IMR-90 (cell line): ENCODE results near the gene KRT32. TPM values are rescaled to one million over a fixed set of nuclear protein-coding genes. Genes with fewer than 3 reads are reported as not detected.

ENCODE experiments used
- ATAC-seq: fragments of 200-7000 bp; cut with Tn5 transposase; 2 replicates; pipeline ENCODE4 v1.9.1; 2020; ENCODE audit warnings: low read depth, mild to moderate bottlenecking, moderate library complexity
- BruUV-seq: library from RNA; stranded (reverse); fragments of 400-500 nt; replicated peaks from 2 replicates; lab custom pipeline; 2021; lab: Mats Ljungman, UMichigan
- CTCF ChIA-PET: fragments of 300-600 bp; formaldehyde crosslinking; extraction: SDS; loops from one replicate; lab custom pipeline; 2021; ENCODE audit warnings: antibody characterized with exemption; lab: Yijun Ruan, JAX
- POLR2A ChIA-PET: fragments of 300-600 bp; sonication (Branson Sonifier 250); formaldehyde crosslinking; loops from one replicate; lab custom pipeline; 2022; ENCODE audit warnings: antibody characterized with exemption; ENCODE audit not compliant: unreplicated experiment; lab: Charles Lee
- DNase-seq: peaks from one replicate; pipeline ENCODE4 v3.0.0; 2013
- H2AFZ ChIP-seq: replicated peaks from 2 replicates; pipeline ENCODE3; 2013; ENCODE audit warnings: low read length, mild to moderate bottlenecking; ENCODE audit not compliant: poor library complexity
- H2AK5ac ChIP-seq: 2 replicates; pipeline ENCODE4 v1.6.1; 2013; ENCODE audit warnings: low read depth, low read length, inconsistent platforms
- H2AK9ac ChIP-seq: replicated peaks from 2 replicates; pipeline ENCODE3; 2013; ENCODE audit warnings: mild to moderate bottlenecking, low read depth, low read length, moderate library complexity; ENCODE audit not compliant: poor library complexity
- H2BK120ac ChIP-seq: 2 replicates; pipeline ENCODE4 v1.6.1; 2013; ENCODE audit warnings: low read depth, low read length, inconsistent platforms
- H2BK15ac ChIP-seq: 3 replicates; pipeline ENCODE4 v1.6.1; 2013; ENCODE audit warnings: low read depth, low read length, inconsistent platforms
- H2BK20ac ChIP-seq: 2 replicates; pipeline ENCODE4 v1.6.1; 2013; ENCODE audit warnings: low read depth, mild to moderate bottlenecking, inconsistent platforms, low read length, moderate library complexity
- H2BK5ac ChIP-seq: 2 replicates; pipeline ENCODE4 v1.6.1; 2013; ENCODE audit warnings: mild to moderate bottlenecking, low read depth, low read length, inconsistent platforms; ENCODE audit not compliant: poor library complexity, severe bottlenecking
- H3K14ac ChIP-seq: replicated peaks from 2 replicates; pipeline ENCODE4 v1.6.1; 2013; ENCODE audit warnings: low read depth, low read length, inconsistent platforms
- H3K18ac ChIP-seq: 2 replicates; pipeline ENCODE4 v1.6.1; 2013; ENCODE audit warnings: low read depth, low read length, control low read depth
- H3K23ac ChIP-seq: 2 replicates; pipeline ENCODE4 v1.6.1; 2013; ENCODE audit warnings: low read depth, low read length, inconsistent platforms
- H3K27ac ChIP-seq: 2 replicates; pipeline ENCODE4 v1.5.1; 2013; ENCODE audit warnings: mild to moderate bottlenecking, control low read depth, low read length; ENCODE audit not compliant: insufficient read depth
- H3K27me3 ChIP-seq: 2 replicates; pipeline ENCODE4 v1.6.1; 2013; ENCODE audit warnings: low read length; ENCODE audit not compliant: control insufficient read depth, insufficient read depth
- H3K36me3 ChIP-seq: 2 replicates; pipeline ENCODE4 v1.6.1; 2013; ENCODE audit warnings: low read length, mixed read lengths; ENCODE audit not compliant: control insufficient read depth, insufficient read depth
- H3K4ac ChIP-seq: 2 replicates; pipeline ENCODE4 v1.6.1; 2013; ENCODE audit warnings: low read depth, low read length, inconsistent platforms
- H3K4me1 ChIP-seq: 2 replicates; pipeline ENCODE4 v1.6.1; 2013; ENCODE audit warnings: low read length, mixed read lengths; ENCODE audit not compliant: control insufficient read depth, insufficient read depth
- H3K4me2 ChIP-seq: 2 replicates; pipeline ENCODE4 v1.6.1; 2013; ENCODE audit warnings: low read depth, mild to moderate bottlenecking, control low read depth, low read length, moderate library complexity
- H3K4me3 ChIP-seq: 2 replicates; pipeline ENCODE4 v1.5.1; 2013; ENCODE audit warnings: low read depth, mild to moderate bottlenecking, control low read depth, low read length, moderate library complexity; ENCODE audit not compliant: insufficient read depth
- H3K56ac ChIP-seq: 2 replicates; pipeline ENCODE4 v1.6.1; 2013; ENCODE audit warnings: low read length, inconsistent platforms; ENCODE audit not compliant: insufficient read depth; ENCODE audit errors: extremely low read depth
- H3K79me1 ChIP-seq, 2 experiments: 2 replicates each; pipeline ENCODE4 v1.6.1; 2013; ENCODE audit warnings: low read length in 2 of 2, inconsistent platforms in 1 of 2, low read depth in 1 of 2
- H3K9ac ChIP-seq: 2 replicates; pipeline ENCODE4 v1.6.1; 2013; ENCODE audit warnings: low read depth, low read length, control low read depth
- H3K9me1 ChIP-seq: 2 replicates; pipeline ENCODE4 v1.6.1; 2013; ENCODE audit warnings: low read length, inconsistent platforms; ENCODE audit not compliant: insufficient read depth
- H3K9me3 ChIP-seq: 2 replicates; pipeline ENCODE4 v1.6.1; 2013; ENCODE audit warnings: low read length; ENCODE audit not compliant: control insufficient read depth, insufficient read depth
- H4K20me1 ChIP-seq: 2 replicates; pipeline ENCODE4 v1.6.1; 2013; ENCODE audit warnings: low read length, inconsistent platforms; ENCODE audit not compliant: insufficient read depth
- H4K5ac ChIP-seq: 2 replicates; pipeline ENCODE4 v1.6.1; 2013; ENCODE audit warnings: mild to moderate bottlenecking, low read depth, low read length, control low read depth
- H4K8ac ChIP-seq, 2 experiments: 2 replicates each; pipeline ENCODE4 v1.6.1; 2013; ENCODE audit warnings: low read depth in 2 of 2, low read length in 2 of 2, control low read depth in 1 of 2, inconsistent platforms in 1 of 2
- H4K91ac ChIP-seq: 2 replicates; pipeline ENCODE4 v1.6.1; 2013; ENCODE audit warnings: low read depth, low read length, inconsistent platforms; ENCODE audit not compliant: insufficient read depth
- BHLHE40 ChIP-seq: fragments of 150-350 bp; IDR thresholded peaks from 2 replicates; pipeline ENCODE4 v1.6.1; 2016; ENCODE audit warnings: mild to moderate bottlenecking, low read depth, low read length
- CEBPB ChIP-seq: IDR thresholded peaks from 2 replicates; pipeline ENCODE4 v1.6.1; 2012; ENCODE audit warnings: low read depth, low read length, improper control_type of control experiment
- CHD1 ChIP-seq: IDR thresholded peaks from 2 replicates; pipeline ENCODE4 v1.6.1; 2012; ENCODE audit warnings: low read depth, low read length, improper control_type of control experiment
- FOS ChIP-seq: fragments of 150-350 bp; IDR thresholded peaks from 2 replicates; pipeline ENCODE4 v1.6.1; 2016; ENCODE audit warnings: low read depth, low read length
- MAFK ChIP-seq: IDR thresholded peaks from 2 replicates; pipeline ENCODE4 v1.6.1; 2012; ENCODE audit warnings: low read depth, low read length, improper control_type of control experiment
- MAZ ChIP-seq: IDR thresholded peaks from 2 replicates; pipeline ENCODE4 v1.6.1; 2012; ENCODE audit warnings: low read depth, mild to moderate bottlenecking, low read length, improper control_type of control experiment, moderate library complexity, borderline replicate concordance
- MXI1 ChIP-seq: IDR thresholded peaks from 2 replicates; pipeline ENCODE4 v1.6.1; 2012; ENCODE audit warnings: low read depth, mild to moderate bottlenecking, low read length, moderate library complexity, borderline replicate concordance
- NFE2L2 ChIP-seq: fragments of 150-350 bp; IDR thresholded peaks from 2 replicates; pipeline ENCODE4 v1.6.1; 2016; ENCODE audit warnings: low read depth, mild to moderate bottlenecking, low read length
- POLR2A ChIP-seq: IDR thresholded peaks from 2 replicates; pipeline ENCODE4 v1.6.1; 2012; ENCODE audit warnings: mild to moderate bottlenecking, low read depth, low read length
- RAD21 ChIP-seq: IDR thresholded peaks from 2 replicates; pipeline ENCODE4 v1.6.1; 2012; ENCODE audit warnings: low read length, improper control_type of control experiment
- RCOR1 ChIP-seq: IDR thresholded peaks from 2 replicates; pipeline ENCODE4 v1.6.1; 2012; ENCODE audit warnings: mild to moderate bottlenecking, low read length, improper control_type of control experiment; ENCODE audit not compliant: insufficient replicate concordance
- RFX5 ChIP-seq: IDR thresholded peaks from 2 replicates; pipeline ENCODE4 v1.8.0; 2012; ENCODE audit warnings: low read depth, mild to moderate bottlenecking, low read length, moderate library complexity
- SMC3 ChIP-seq: fragments of 150-350 bp; IDR thresholded peaks from 2 replicates; pipeline ENCODE4 v1.6.1; 2016; ENCODE audit warnings: low read depth, mild to moderate bottlenecking, antibody characterized with exemption, low read length, moderate library complexity
- WGBS, 2 experiments: methylation state at CpG; one replicate each; pipeline versions ENCODE4 v1.1.5 to v1.1.7; 2013; ENCODE audit warnings: missing lambda C conversion rate in 2 of 2; ENCODE audit not compliant: insufficient read length in 1 of 2; ENCODE audit errors: extremely low coverage in 2 of 2; 5-methylcytosine and 5-hydroxymethylcytosine counted together
- dilution Hi-C: fragments of 300-500 bp; cut with HindIII; formaldehyde crosslinking; loops from one replicate; pipeline ENCODE4 v1.14.3; 2018; ENCODE audit warnings: low sequenced_read_pairs; ENCODE audit not compliant: unreplicated experiment
- in situ Hi-C: fragments of 300-500 bp; cut with MboI; formaldehyde crosslinking; loops from 3 replicates; pipeline ENCODE4 v1.14.3; 2019; ENCODE audit warnings: low sequenced_read_pairs, inconsistent platforms, mixed read lengths
- intact Hi-C: fragments of 100-400 bp; cut with micrococcal nuclease; formaldehyde crosslinking; loops from 2 replicates; pipeline ENCODE4 v1.10.0; 2022
- polyA plus RNA-seq, 3 experiments: library from polyadenylated mRNA; depleted of rRNA; stranded (reverse); fragments of >200 nt; gene quantifications; 2 replicates each; pipeline ENCODE4 v1.2.3, GENCODE V29; 2012; ENCODE audit warnings: low replicate concordance in 1 of 3
- total RNA-seq: library from RNA; depleted of rRNA; stranded (reverse); fragments of >200 nt; gene quantifications from 2 replicates; pipeline ENCODE4 v1.2.3, GENCODE V29; 2012
- TF ChIP-seq, protein P1 (sequence below): conservative IDR thresholded peaks from 2 replicates; pipeline ENCODE4 v1.5.1; 2012; ENCODE audit warnings: mild to moderate bottlenecking, low read depth, low read length, improper control_type of control experiment
- TF ChIP-seq, protein P2 (sequence below): fragments of 150-350 bp; IDR thresholded peaks from 2 replicates; pipeline ENCODE4 v1.6.1; 2016; ENCODE audit warnings: low read depth, mild to moderate bottlenecking, low read length, moderate library complexity, borderline replicate concordance
- TF ChIP-seq, protein P3 (sequence below): fragments of 150-350 bp; IDR thresholded peaks from 2 replicates; pipeline ENCODE4 v1.6.1; 2017; ENCODE audit warnings: mild to moderate bottlenecking, antibody characterized with exemption, low read length, low read depth

The KRT32 gene
- total and polyA plus RNA-seq, 2 of the 4 experiments (the other 2 are of a cell fraction), result 0.09 TPM; not detected in 1

DNA sequence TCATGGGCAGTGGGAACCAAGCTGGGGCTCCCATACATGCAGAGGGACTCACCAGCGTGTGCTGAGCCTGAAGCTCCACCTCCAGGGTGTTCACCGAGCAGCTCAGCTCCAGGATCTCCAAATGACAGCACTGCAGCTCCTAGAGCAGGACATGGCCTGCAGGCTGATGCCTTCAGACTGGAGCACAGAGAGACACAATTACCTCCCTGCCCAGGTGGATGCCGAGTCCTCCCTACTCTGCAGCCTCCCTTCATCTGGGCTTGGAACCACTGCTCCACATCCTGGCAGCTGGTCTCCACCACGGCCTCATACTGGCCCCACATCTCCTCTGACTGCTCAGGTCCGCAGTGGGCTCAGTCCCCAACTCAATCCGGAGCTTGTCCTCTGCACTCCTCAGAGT, 18.2 kb downstream of the KRT32 start:
- Histone ChIP-seq H3K79me1 (no peaks in the 10 kb centered on the region), H2AK5ac (0 out of 2 replicates have a peak overlapping the region, but pooled peaks have one; percentile 3), H3K9me1 (peaks cover 5% of the 10 kb centered on the region), H3K36me3 (no peaks in the 10 kb centered on the region), H3K27me3 (no peaks in the 10 kb centered on the region; the same call in 1 of the 2 replicates), H3K14ac (no peak overlapping the region), H3K56ac (no peak overlapping the region), H2AFZ (no peak overlapping the region), H2BK15ac (peak overlapping the region; percentile 33; the same call in 1 of the 3 replicates), H3K9me3 (peaks cover 14% of the 10 kb centered on the region), H4K20me1 (no peaks in the 10 kb centered on the region), H4K91ac (peak overlapping the region; percentile 9; the same call in 1 of the 2 replicates), H3K23ac (no peak overlapping the region), H4K8ac (no peak overlapping the region), H3K9ac (no peak overlapping the region), H2BK20ac (no peak overlapping the region), H3K4ac (no peak overlapping the region), H3K4me3 (no peak overlapping the region), H3K27ac (no peak overlapping the region), H3K4me2 (no peak overlapping the region), H2AK9ac (no peak overlapping the region), H2BK120ac (no peak overlapping the region), H3K18ac (no peak overlapping the region), H4K5ac (no peak overlapping the region), H3K4me1 (peaks cover 8% of the 10 kb centered on the region), H2BK5ac (no peak overlapping the region)
- intact Hi-C loops, result no loop called here
- dilution Hi-C loops, result no loop called here
- POLR2A ChIA-PET, result no interaction called here
- no TSS peak for BruUV-seq
- ATAC-seq, result no peak
- CTCF ChIA-PET, result no interaction called here
- in situ Hi-C loops, result no loop called here
- no peak for DNase-seq
- WGBS, 2 experiments, result 84% methylated on average over 4 of the region's 6 CpGs; no CpG with 5 or more reads in 1 of the 2 experiments
- no peak for TF ChIP-seq CEBPB
- TF ChIP-seq, protein P1, sequence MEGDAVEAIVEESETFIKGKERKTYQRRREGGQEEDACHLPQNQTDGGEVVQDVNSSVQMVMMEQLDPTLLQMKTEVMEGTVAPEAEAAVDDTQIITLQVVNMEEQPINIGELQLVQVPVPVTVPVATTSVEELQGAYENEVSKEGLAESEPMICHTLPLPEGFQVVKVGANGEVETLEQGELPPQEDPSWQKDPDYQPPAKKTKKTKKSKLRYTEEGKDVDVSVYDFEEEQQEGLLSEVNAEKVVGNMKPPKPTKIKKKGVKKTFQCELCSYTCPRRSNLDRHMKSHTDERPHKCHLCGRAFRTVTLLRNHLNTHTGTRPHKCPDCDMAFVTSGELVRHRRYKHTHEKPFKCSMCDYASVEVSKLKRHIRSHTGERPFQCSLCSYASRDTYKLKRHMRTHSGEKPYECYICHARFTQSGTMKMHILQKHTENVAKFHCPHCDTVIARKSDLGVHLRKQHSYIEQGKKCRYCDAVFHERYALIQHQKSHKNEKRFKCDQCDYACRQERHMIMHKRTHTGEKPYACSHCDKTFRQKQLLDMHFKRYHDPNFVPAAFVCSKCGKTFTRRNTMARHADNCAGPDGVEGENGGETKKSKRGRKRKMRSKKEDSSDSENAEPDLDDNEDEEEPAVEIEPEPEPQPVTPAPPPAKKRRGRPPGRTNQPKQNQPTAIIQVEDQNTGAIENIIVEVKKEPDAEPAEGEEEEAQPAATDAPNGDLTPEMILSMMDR, result no peak
- no peak for TF ChIP-seq FOS
- no peak for TF ChIP-seq SMC3
- no peak for TF ChIP-seq BHLHE40
- TF ChIP-seq NFE2L2, result no peak
- TF ChIP-seq, protein P2, sequence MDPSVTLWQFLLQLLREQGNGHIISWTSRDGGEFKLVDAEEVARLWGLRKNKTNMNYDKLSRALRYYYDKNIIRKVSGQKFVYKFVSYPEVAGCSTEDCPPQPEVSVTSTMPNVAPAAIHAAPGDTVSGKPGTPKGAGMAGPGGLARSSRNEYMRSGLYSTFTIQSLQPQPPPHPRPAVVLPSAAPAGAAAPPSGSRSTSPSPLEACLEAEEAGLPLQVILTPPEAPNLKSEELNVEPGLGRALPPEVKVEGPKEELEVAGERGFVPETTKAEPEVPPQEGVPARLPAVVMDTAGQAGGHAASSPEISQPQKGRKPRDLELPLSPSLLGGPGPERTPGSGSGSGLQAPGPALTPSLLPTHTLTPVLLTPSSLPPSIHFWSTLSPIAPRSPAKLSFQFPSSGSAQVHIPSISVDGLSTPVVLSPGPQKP, result no peak
- no peak for TF ChIP-seq RCOR1
- no peak for TF ChIP-seq RAD21
- TF ChIP-seq, protein P3, sequence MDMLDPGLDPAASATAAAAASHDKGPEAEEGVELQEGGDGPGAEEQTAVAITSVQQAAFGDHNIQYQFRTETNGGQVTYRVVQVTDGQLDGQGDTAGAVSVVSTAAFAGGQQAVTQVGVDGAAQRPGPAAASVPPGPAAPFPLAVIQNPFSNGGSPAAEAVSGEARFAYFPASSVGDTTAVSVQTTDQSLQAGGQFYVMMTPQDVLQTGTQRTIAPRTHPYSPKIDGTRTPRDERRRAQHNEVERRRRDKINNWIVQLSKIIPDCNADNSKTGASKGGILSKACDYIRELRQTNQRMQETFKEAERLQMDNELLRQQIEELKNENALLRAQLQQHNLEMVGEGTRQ, result no peak
- TF ChIP-seq POLR2A, result no peak
- no peak for TF ChIP-seq CHD1
- no peak for TF ChIP-seq MAZ
- TF ChIP-seq MAFK, result no peak
- TF ChIP-seq RFX5, result no peak
- TF ChIP-seq MXI1, result no peak
